HEK293 (cell line): ENCODE results near the gene NR2C2AP.

Experiments
- CTCF ChIP-seq: fragments of 450-650 bp; formaldehyde crosslinking; IDR thresholded peaks from 2 replicates; pipeline ENCODE4 v1.5.1; 2016; ENCODE audit warnings: missing biosample characterization, missing genetic modification characterization
- GLI4 ChIP-seq: fragments of 450-650 bp; formaldehyde crosslinking; IDR thresholded peaks from 2 replicates; pipeline ENCODE4 v1.5.1; 2016; ENCODE audit warnings: missing biosample characterization, missing genetic modification characterization
- INSM2 ChIP-seq: fragments of 450-650 bp; formaldehyde crosslinking; IDR thresholded peaks from 2 replicates; pipeline ENCODE4 v1.5.1; 2016; ENCODE audit warnings: missing biosample characterization, missing genetic modification characterization
- PATZ1 ChIP-seq: fragments of 450-650 bp; formaldehyde crosslinking; IDR thresholded peaks from 2 replicates; pipeline ENCODE4 v1.5.1; 2016; ENCODE audit warnings: missing biosample characterization, missing genetic modification characterization
- TCF7L2 ChIP-seq: IDR thresholded peaks from 2 replicates; pipeline ENCODE4 v1.6.1; 2011; ENCODE audit warnings: low read depth, mild to moderate bottlenecking, inconsistent platforms, low read length, moderate library complexity, borderline replicate concordance
- ZFP41 ChIP-seq: fragments of 450-650 bp; formaldehyde crosslinking; IDR thresholded peaks from 2 replicates; pipeline ENCODE4 v1.5.1; 2016; ENCODE audit warnings: missing biosample characterization, missing genetic modification characterization, borderline replicate concordance
- ZNF138 ChIP-seq: fragments of 450-650 bp; formaldehyde crosslinking; IDR thresholded peaks from 2 replicates; pipeline ENCODE4 v1.5.1; 2016; ENCODE audit warnings: missing biosample characterization, missing genetic modification characterization, borderline replicate concordance
- ZNF16 ChIP-seq: fragments of 450-650 bp; formaldehyde crosslinking; IDR thresholded peaks from 2 replicates; pipeline ENCODE4 v1.5.1; 2016; ENCODE audit warnings: low read depth, missing biosample characterization, missing genetic modification characterization
- ZNF280D ChIP-seq: fragments of 450-650 bp; formaldehyde crosslinking; IDR thresholded peaks from 2 replicates; pipeline ENCODE4 v1.5.1; 2016; ENCODE audit warnings: missing biosample characterization, missing genetic modification characterization
- ZNF335 ChIP-seq: fragments of 450-650 bp; formaldehyde crosslinking; conservative IDR thresholded peaks from 2 replicates; pipeline ENCODE4 v1.5.1; 2016; ENCODE audit warnings: missing biosample characterization, missing genetic modification characterization
- ZNF768 ChIP-seq: fragments of 450-650 bp; formaldehyde crosslinking; IDR thresholded peaks from 2 replicates; pipeline ENCODE4 v1.5.1; 2018; ENCODE audit warnings: missing biosample characterization, mild to moderate bottlenecking, missing genetic modification characterization
- ZSCAN5A ChIP-seq: fragments of 450-650 bp; formaldehyde crosslinking; IDR thresholded peaks from 2 replicates; pipeline ENCODE4 v1.5.1; 2016; ENCODE audit warnings: missing biosample characterization, missing genetic modification characterization

- TF ChIP-seq CTCF (tag by site-specific recombination) (no peak), ZNF138 (no peak), ZNF768 (tag by site-specific recombination) (no peak), GLI4 (tag by site-specific recombination) (no peak), ZNF280D (tag by site-specific recombination) (no peak), INSM2 (tag by site-specific recombination) (no peak), ZFP41 (tag by site-specific recombination) (no peak), PATZ1 (tag by site-specific recombination) (no peak), ZNF16 (tag by site-specific recombination) (no peak), ZNF335 (tag by site-specific recombination) (no peak), ZSCAN5A (tag by site-specific recombination) (no peak), TCF7L2 (no peak)
These were observed 19.8 kb upstream of the NR2C2AP start for GRCh38 chr19:19223060-19223459.
